Measurements from ENCODE around the gene CLIP2.
A peak's percentile ranks its signal among the peaks of the same experiment; 100 is the strongest.

Gene CLIP2

GRCh38 chr7:74454021-74454924 is 165.1 kb downstream of the CLIP2 start:
- TF ChIP-seq MAX (IDR thresholded peaks at IDR 0.05; ENCODE audit: low read depth, low read length) (no peak), MYC (IDR thresholded peaks at IDR 0.05; ENCODE audit: low read depth, low read length) (no peak), CTCF (IDR thresholded peaks at IDR 0.05; ENCODE audit: low read depth, low read length) (no peak)
- DNase-seq (ENCODE audit: low read depth): no peak
- H3K4me3 ChIP-seq (ENCODE audit: low read depth, low read length): peak overlapping the region; percentile 25

DNA sequence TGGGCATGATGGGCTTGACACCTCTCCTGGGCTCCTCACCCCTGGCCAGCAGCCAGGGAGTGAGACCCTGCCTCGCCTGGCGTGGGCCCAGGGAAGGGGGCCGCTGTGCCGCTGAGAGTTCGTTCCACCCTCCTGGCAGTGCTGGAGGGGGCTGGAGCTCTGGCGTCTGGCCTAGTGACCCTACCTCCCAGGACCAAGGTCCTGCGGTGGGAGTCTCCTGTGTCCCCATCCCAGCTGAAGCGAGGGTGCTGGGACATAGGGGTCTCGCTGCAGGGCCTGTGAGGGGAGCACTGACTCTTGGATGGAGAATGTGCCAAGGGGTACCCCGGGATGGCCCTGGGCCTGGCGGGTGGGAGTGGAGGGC is 165.7 kb downstream of the CLIP2 start:
- TF ChIP-seq CTCF (IDR thresholded peaks at IDR 0.05; ENCODE audit: low read depth, low read length) (no peak), MAX (IDR thresholded peaks at IDR 0.05; ENCODE audit: low read depth, low read length) (no peak), MYC (IDR thresholded peaks at IDR 0.05; ENCODE audit: low read depth, low read length) (no peak), POLR2A (IDR thresholded peaks at IDR 0.05; ENCODE audit: extremely low read depth, insufficient read length) (no peak)
- DNase-seq (ENCODE audit: low read depth): no peak
- H3K4me3 ChIP-seq (ENCODE audit: low read depth, low read length): no peak overlapping the region

DNA sequence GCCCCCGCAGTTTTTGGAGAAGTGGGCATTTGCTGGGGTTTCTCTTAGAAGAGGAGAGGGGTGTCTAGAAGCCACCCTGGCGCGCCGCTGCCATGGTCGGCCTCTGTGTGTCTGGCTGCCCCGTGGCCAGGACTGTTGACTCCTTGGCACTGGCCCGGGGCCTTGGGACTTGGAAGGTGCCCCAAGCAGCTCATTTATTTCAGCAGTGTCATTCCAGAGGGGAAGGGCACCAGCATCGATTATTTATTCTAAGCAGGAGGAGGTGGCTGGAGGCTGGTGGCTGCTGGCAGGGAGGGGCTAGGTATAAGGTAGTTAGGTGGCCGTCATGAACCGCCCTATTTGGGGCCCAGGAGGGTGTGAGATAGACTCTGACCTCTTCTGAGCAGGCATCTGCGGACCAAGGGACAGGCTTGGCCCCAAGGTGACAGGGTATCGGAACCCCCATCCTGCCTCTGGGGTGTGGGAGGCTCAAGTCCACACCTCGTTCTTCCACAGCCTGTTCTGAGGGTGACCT is 166.1 kb downstream of the CLIP2 start:
- no peak overlapping the region for H3K4me3 ChIP-seq (ENCODE audit: low read depth, low read length)
- no peak for DNase-seq (ENCODE audit: low read depth)
- no peak for TF ChIP-seq POLR2A (IDR thresholded peaks at IDR 0.05; ENCODE audit: extremely low read depth, insufficient read length)
- no peak for TF ChIP-seq CTCF (IDR thresholded peaks at IDR 0.05; ENCODE audit: low read depth, low read length)
- no peak for TF ChIP-seq MAX (IDR thresholded peaks at IDR 0.05; ENCODE audit: low read depth, low read length)
- no peak for TF ChIP-seq MYC (IDR thresholded peaks at IDR 0.05; ENCODE audit: low read depth, low read length)

Measured in NB4 (cell line).